ENCODE measurements around the gene THOC7. TPM values are rescaled to one million over a fixed set of nuclear protein-coding genes. Genes with fewer than 3 reads are reported as not detected.

The THOC7 gene
- total RNA-seq, 1 experiment from 2014 or later = 53.0 TPM

DNA sequence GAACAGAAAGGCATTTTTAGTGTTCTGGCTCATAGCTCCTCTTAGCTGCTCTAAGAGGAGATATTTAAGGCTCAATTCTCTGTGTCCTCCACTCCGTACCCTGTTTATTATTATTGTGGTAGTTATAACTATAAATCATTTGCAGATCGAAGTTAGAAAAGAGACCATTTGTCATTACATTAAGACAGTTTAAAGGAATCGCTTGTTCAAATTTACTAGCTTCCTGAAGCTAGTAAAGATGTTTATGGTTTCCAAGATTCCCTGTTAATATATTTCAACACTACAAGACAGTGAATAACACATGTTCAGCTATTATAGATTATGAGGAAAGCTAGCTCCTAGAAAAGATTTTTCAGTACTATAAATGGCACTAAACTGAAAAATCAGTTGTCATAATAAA lies 12.7 kb upstream of the THOC7 start (continued):
- TF ChIP-seq TEAD1 (CRISPR knock-in tag; IDR thresholded peaks at IDR 0.05) = no peak
- TF ChIP-seq JAZF1 (CRISPR knock-in tag; IDR thresholded peaks at IDR 0.05) = no peak
- TF ChIP-seq, protein P1, sequence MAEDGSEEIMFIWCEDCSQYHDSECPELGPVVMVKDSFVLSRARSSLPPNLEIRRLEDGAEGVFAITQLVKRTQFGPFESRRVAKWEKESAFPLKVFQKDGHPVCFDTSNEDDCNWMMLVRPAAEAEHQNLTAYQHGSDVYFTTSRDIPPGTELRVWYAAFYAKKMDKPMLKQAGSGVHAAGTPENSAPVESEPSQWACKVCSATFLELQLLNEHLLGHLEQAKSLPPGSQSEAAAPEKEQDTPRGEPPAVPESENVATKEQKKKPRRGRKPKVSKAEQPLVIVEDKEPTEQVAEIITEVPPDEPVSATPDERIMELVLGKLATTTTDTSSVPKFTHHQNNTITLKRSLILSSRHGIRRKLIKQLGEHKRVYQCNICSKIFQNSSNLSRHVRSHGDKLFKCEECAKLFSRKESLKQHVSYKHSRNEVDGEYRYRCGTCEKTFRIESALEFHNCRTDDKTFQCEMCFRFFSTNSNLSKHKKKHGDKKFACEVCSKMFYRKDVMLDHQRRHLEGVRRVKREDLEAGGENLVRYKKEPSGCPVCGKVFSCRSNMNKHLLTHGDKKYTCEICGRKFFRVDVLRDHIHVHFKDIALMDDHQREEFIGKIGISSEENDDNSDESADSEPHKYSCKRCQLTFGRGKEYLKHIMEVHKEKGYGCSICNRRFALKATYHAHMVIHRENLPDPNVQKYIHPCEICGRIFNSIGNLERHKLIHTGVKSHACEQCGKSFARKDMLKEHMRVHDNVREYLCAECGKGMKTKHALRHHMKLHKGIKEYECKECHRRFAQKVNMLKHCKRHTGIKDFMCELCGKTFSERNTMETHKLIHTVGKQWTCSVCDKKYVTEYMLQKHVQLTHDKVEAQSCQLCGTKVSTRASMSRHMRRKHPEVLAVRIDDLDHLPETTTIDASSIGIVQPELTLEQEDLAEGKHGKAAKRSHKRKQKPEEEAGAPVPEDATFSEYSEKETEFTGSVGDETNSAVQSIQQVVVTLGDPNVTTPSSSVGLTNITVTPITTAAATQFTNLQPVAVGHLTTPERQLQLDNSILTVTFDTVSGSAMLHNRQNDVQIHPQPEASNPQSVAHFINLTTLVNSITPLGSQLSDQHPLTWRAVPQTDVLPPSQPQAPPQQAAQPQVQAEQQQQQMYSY (CRISPR knock-in tag; IDR thresholded peaks at IDR 0.05) = no peak

DNA sequence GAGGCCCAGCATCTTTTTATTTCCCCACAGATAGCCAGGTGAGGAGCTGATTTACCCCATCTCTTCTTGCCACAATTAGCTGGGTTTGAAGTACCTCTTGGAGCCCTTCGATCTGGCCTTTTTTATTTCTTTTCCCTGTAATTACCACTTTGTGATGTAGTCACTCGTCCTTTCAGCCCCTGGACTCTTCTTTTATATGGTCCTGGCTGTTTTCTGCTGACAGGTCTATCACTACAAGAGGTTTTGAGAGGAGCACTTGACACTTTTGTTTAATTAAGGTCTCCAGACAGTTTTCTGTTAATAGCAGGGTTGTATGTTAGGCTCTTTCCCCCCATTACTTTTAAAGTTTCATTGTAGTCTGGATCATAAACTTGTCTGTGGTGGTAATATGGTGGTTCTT lies 11.9 kb upstream of the THOC7 start:
- H3K27me3 Mint-ChIP-seq (ENCODE audit: low read depth) = no peaks in the 10 kb centered on the region
- ChIA-PET CTCF (no interaction called here), POLR2A (no interaction called here)
- peaks cover 31% of the 10 kb centered on the region for H3K4me1 Mint-ChIP-seq
- 0 out of 2 replicates have a peak overlapping the region, but pooled peaks have one; percentile 12 for H3K27ac Mint-ChIP-seq
- no peak overlapping the region for H3K4me3 Mint-ChIP-seq
- no peak for TF ChIP-seq GABPB1 (CRISPR knock-in tag; IDR thresholded peaks at IDR 0.05)
- TF ChIP-seq, protein P2, sequence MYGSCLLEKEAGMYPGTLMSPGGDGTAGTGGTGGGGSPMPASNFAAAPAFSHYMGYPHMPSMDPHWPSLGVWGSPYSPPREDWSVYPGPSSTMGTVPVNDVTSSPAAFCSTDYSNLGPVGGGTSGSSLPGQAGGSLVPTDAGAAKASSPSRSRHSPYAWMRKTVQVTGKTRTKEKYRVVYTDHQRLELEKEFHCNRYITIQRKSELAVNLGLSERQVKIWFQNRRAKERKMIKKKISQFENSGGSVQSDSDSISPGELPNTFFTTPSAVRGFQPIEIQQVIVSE (CRISPR knock-in tag; IDR thresholded peaks at IDR 0.05; ENCODE audit: borderline replicate concordance) = no peak
- TF ChIP-seq MXD4 (CRISPR knock-in tag; IDR thresholded peaks at IDR 0.05; ENCODE audit: borderline replicate concordance) = no peak
- TF ChIP-seq, protein P3, sequence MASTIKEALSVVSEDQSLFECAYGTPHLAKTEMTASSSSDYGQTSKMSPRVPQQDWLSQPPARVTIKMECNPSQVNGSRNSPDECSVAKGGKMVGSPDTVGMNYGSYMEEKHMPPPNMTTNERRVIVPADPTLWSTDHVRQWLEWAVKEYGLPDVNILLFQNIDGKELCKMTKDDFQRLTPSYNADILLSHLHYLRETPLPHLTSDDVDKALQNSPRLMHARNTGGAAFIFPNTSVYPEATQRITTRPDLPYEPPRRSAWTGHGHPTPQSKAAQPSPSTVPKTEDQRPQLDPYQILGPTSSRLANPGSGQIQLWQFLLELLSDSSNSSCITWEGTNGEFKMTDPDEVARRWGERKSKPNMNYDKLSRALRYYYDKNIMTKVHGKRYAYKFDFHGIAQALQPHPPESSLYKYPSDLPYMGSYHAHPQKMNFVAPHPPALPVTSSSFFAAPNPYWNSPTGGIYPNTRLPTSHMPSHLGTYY (CRISPR knock-in tag; IDR thresholded peaks at IDR 0.05) = no peak
- TF ChIP-seq, protein P4, sequence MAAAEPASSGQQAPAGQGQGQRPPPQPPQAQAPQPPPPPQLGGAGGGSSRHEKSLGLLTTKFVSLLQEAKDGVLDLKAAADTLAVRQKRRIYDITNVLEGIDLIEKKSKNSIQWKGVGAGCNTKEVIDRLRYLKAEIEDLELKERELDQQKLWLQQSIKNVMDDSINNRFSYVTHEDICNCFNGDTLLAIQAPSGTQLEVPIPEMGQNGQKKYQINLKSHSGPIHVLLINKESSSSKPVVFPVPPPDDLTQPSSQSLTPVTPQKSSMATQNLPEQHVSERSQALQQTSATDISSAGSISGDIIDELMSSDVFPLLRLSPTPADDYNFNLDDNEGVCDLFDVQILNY (CRISPR knock-in tag; IDR thresholded peaks at IDR 0.05) = no peak
- TF ChIP-seq ELF4 (CRISPR knock-in tag; IDR thresholded peaks at IDR 0.05; ENCODE audit: low read depth) = no peak
- no peak for TF ChIP-seq IRF2 (CRISPR knock-in tag; IDR thresholded peaks at IDR 0.05; ENCODE audit: borderline replicate concordance, low read depth)
- TF ChIP-seq, protein P5, sequence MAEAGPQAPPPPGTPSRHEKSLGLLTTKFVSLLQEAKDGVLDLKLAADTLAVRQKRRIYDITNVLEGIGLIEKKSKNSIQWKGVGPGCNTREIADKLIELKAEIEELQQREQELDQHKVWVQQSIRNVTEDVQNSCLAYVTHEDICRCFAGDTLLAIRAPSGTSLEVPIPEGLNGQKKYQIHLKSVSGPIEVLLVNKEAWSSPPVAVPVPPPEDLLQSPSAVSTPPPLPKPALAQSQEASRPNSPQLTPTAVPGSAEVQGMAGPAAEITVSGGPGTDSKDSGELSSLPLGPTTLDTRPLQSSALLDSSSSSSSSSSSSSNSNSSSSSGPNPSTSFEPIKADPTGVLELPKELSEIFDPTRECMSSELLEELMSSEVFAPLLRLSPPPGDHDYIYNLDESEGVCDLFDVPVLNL (CRISPR knock-in tag; IDR thresholded peaks at IDR 0.05; ENCODE audit: borderline replicate concordance, low read depth) = no peak
- no peak for TF ChIP-seq TP53 (CRISPR knock-in tag; IDR thresholded peaks at IDR 0.05)
- no peak for TF ChIP-seq NR2C2 (CRISPR knock-in tag; IDR thresholded peaks at IDR 0.05)
- TF ChIP-seq, protein P6, sequence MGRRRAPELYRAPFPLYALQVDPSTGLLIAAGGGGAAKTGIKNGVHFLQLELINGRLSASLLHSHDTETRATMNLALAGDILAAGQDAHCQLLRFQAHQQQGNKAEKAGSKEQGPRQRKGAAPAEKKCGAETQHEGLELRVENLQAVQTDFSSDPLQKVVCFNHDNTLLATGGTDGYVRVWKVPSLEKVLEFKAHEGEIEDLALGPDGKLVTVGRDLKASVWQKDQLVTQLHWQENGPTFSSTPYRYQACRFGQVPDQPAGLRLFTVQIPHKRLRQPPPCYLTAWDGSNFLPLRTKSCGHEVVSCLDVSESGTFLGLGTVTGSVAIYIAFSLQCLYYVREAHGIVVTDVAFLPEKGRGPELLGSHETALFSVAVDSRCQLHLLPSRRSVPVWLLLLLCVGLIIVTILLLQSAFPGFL (CRISPR knock-in tag; IDR thresholded peaks at IDR 0.05; ENCODE audit: borderline replicate concordance) = no peak
- no peak for TF ChIP-seq RORB (CRISPR knock-in tag; IDR thresholded peaks at IDR 0.05)
- no peak for TF ChIP-seq ZBTB21 (CRISPR knock-in tag; IDR thresholded peaks at IDR 0.05; ENCODE audit: borderline replicate concordance)
- TF ChIP-seq SMAD3 (CRISPR knock-in tag; IDR thresholded peaks at IDR 0.05; ENCODE audit: borderline replicate concordance) = no peak
- no peak for TF ChIP-seq OVOL2 (CRISPR knock-in tag; IDR thresholded peaks at IDR 0.05; ENCODE audit: borderline replicate concordance)
- no peak for TF ChIP-seq CREB1 (CRISPR knock-in tag; IDR thresholded peaks at IDR 0.05)
- no peak for TF ChIP-seq ZNF232 (CRISPR knock-in tag; IDR thresholded peaks at IDR 0.05)
- TF ChIP-seq, protein P7, sequence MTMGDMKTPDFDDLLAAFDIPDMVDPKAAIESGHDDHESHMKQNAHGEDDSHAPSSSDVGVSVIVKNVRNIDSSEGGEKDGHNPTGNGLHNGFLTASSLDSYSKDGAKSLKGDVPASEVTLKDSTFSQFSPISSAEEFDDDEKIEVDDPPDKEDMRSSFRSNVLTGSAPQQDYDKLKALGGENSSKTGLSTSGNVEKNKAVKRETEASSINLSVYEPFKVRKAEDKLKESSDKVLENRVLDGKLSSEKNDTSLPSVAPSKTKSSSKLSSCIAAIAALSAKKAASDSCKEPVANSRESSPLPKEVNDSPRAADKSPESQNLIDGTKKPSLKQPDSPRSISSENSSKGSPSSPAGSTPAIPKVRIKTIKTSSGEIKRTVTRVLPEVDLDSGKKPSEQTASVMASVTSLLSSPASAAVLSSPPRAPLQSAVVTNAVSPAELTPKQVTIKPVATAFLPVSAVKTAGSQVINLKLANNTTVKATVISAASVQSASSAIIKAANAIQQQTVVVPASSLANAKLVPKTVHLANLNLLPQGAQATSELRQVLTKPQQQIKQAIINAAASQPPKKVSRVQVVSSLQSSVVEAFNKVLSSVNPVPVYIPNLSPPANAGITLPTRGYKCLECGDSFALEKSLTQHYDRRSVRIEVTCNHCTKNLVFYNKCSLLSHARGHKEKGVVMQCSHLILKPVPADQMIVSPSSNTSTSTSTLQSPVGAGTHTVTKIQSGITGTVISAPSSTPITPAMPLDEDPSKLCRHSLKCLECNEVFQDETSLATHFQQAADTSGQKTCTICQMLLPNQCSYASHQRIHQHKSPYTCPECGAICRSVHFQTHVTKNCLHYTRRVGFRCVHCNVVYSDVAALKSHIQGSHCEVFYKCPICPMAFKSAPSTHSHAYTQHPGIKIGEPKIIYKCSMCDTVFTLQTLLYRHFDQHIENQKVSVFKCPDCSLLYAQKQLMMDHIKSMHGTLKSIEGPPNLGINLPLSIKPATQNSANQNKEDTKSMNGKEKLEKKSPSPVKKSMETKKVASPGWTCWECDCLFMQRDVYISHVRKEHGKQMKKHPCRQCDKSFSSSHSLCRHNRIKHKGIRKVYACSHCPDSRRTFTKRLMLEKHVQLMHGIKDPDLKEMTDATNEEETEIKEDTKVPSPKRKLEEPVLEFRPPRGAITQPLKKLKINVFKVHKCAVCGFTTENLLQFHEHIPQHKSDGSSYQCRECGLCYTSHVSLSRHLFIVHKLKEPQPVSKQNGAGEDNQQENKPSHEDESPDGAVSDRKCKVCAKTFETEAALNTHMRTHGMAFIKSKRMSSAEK (CRISPR knock-in tag; IDR thresholded peaks at IDR 0.05; ENCODE audit: borderline replicate concordance) = no peak
- no peak for TF ChIP-seq HMGA2 (CRISPR knock-in tag; IDR thresholded peaks at IDR 0.05)
- TF ChIP-seq ATF1 (CRISPR knock-in tag; IDR thresholded peaks at IDR 0.05) = no peak
- no peak for DNase-seq (ENCODE audit: low spot score)
- no peaks in the 10 kb centered on the region for H3K36me3 Mint-ChIP-seq
- no peak for ATAC-seq
- no peaks in the 10 kb centered on the region for H3K9me3 Mint-ChIP-seq
